Stimulated activated CD4-positive, alpha-beta T cell treated with anti-CD3 and anti-CD28 coated beads, Interleukin-12 subunit alpha, Interleukin-12 subunit beta, amount 100 ng/mL, for 4 hours (primary cell): ENCODE results near the gene RHOF.

ENCODE experiments used
- DNase-seq: peaks from one replicate; pipeline ENCODE4 v3.0.0-alpha.2; 2020

RHOF gene

GRCh38 chr12:121793440-121793837, at the start of gene RHOF:
Gene RHOF, minus strand, starts transcription at chr12:121793688. Its CDS starts 55 bp downstream, at chr12:121793633.
- peak; percentile 76 for DNase-seq

- DNase-seq = no peak
Measured at GRCh38 chr12:121839993-121840761, 46.7 kb upstream of the RHOF start.

- DNase-seq = peak; percentile 100
Measured at GRCh38 chr12:121839106-121839992, 45.9 kb upstream of the RHOF start.

GRCh38 chr12:121838126-121838525, 44.6 kb upstream of the RHOF start:
- DNase-seq = no peak

- DNase-seq = no peak
Measured at GRCh38 chr12:121837680-121838079, 44.2 kb upstream of the RHOF start.

- DNase-seq = no peak
Measured at GRCh38 chr12:121831571-121832245, 38.2 kb upstream of the RHOF start.

- DNase-seq = no peak
Measured at GRCh38 chr12:121830588-121831265, 37.2 kb upstream of the RHOF start.

- no peak for DNase-seq
Measured at GRCh38 chr12:121830134-121830533, 36.6 kb upstream of the RHOF start.

GRCh38 chr12:121829250-121829918, 35.9 kb upstream of the RHOF start:
- no peak for DNase-seq

- no peak for DNase-seq
Measured at GRCh38 chr12:121828826-121829225, 35.3 kb upstream of the RHOF start.

GRCh38 chr12:121828306-121828705, 34.8 kb upstream of the RHOF start:
- no peak for DNase-seq

- DNase-seq = no peak
Measured at GRCh38 chr12:121827351-121828099, 34.0 kb upstream of the RHOF start.

- no peak for DNase-seq
Measured at GRCh38 chr12:121826318-121827150, 33.0 kb upstream of the RHOF start.

- DNase-seq = no peak
Measured at GRCh38 chr12:121825041-121825523, 31.6 kb upstream of the RHOF start.

GRCh38 chr12:121823727-121824115, 30.2 kb upstream of the RHOF start:
- no peak for DNase-seq

GRCh38 chr12:121823101-121823726, 29.7 kb upstream of the RHOF start:
- DNase-seq = no peak

GRCh38 chr12:121822393-121823100, 29.1 kb upstream of the RHOF start:
- no peak for DNase-seq

- no peak for DNase-seq
Measured at GRCh38 chr12:121820056-121820455, 26.6 kb upstream of the RHOF start.
